PC-9 (cell line): Measurements from ENCODE around the gene RTN4RL1.

Experiments
- CTCF ChIP-seq: fragments of 200-600 bp; sonication (generic); conservative IDR thresholded peaks from 2 replicates; pipeline ENCODE4 v1.6.1; 2017; ENCODE audit warnings: mixed run types, antibody characterized with exemption, mild to moderate bottlenecking, moderate library complexity
- EZH2 ChIP-seq: fragments of 200-600 bp; sonication (generic); IDR thresholded peaks from 2 replicates; pipeline ENCODE4 v1.8.0; 2017; ENCODE audit warnings: antibody characterized with exemption, low read depth

- TF ChIP-seq CTCF (no peak), EZH2 (no peak)
Measured at GRCh38 chr17:1942066-1942365, 83.1 kb downstream of the RTN4RL1 start.
